Endothelial cell of umbilical vein (primary cell): Measurements from ENCODE around the gene CLEC7A. TPM values are rescaled to one million over a fixed set of nuclear protein-coding genes. Genes with fewer than 3 reads are reported as not detected.

ENCODE experiments used
- BruUV-seq: library from RNA; stranded (reverse); fragments of 400-500 nt; replicated peaks from 2 replicates; lab custom pipeline; 2021; lab: Mats Ljungman, UMichigan
- CTCF ChIA-PET: fragments of 300-600, 350-600 bp; sonication (Branson Sonifier 250); formaldehyde crosslinking; loops from one replicate; lab custom pipeline; 2021; ENCODE audit warnings: antibody characterized with exemption, inconsistent platforms; lab: Charles Lee
- POLR2A ChIA-PET: fragments of 300-600, 350-600 bp; sonication (Branson Sonifier 250); formaldehyde crosslinking; loops from one replicate; lab custom pipeline; 2021; ENCODE audit warnings: antibody characterized with exemption, inconsistent platforms; lab: Charles Lee
- DNase-seq: peaks from one replicate; pipeline ENCODE4 v3.0.0-alpha.2; 2011; ENCODE audit warnings: low read depth, low spot score
- FAIRE-seq: peaks from 2 replicates; lab custom pipeline; 2011; peaks lifted over from hg19 to GRCh38; lab: Jason Lieb, UNC
- H2AFZ ChIP-seq: 2 replicates; pipeline ENCODE4 v1.6.0; 2012; ENCODE audit warnings: low read depth, low read length, control low read depth, inconsistent platforms
- H3K27ac ChIP-seq: 2 replicates; pipeline ENCODE4 v1.5.1; 2011; ENCODE audit warnings: low read depth, mild to moderate bottlenecking, control low read depth, low read length, moderate library complexity; ENCODE audit not compliant: insufficient read depth
- H3K27me3 ChIP-seq, 2 experiments: 2 replicates each; pipeline versions ENCODE4 v1.6.0 to v1.6.1; 2011; ENCODE audit warnings: low read length in 2 of 2, mixed read lengths in 1 of 2; ENCODE audit not compliant: control insufficient read depth in 2 of 2, insufficient read depth in 2 of 2
- H3K36me3 ChIP-seq, 2 experiments: 2 replicates in 1 of 2; 3 replicates in 1 of 2; pipeline ENCODE4 v1.5.1; 2011; ENCODE audit warnings: low read length in 2 of 2, mild to moderate bottlenecking in 1 of 2, moderate library complexity in 1 of 2; ENCODE audit not compliant: control insufficient read depth in 2 of 2, insufficient read depth in 2 of 2; ENCODE audit errors: extremely low read depth in 1 of 2
- H3K4me1 ChIP-seq: 3 replicates; pipeline ENCODE4 v1.5.1; 2011; ENCODE audit warnings: mild to moderate bottlenecking, low read length; ENCODE audit not compliant: control insufficient read depth, insufficient read depth; ENCODE audit errors: extremely low read depth
- H3K4me2 ChIP-seq: 2 replicates; pipeline ENCODE4 v1.6.1; 2011; ENCODE audit warnings: low read length, control low read depth, mixed read lengths; ENCODE audit not compliant: insufficient read depth
- H3K4me3 ChIP-seq, 3 experiments: fragments of 200-600 bp in 1 of 3; sonication (generic), shearing (Covaris generic) in 1 of 3; replicated peaks in 1 of 3; 2 replicates each; pipeline ENCODE4 v1.5.1; 2011 to 2016; ENCODE audit warnings: control low read depth in 3 of 3, low read length in 3 of 3, mild to moderate bottlenecking in 2 of 3, inconsistent platforms in 1 of 3, low read depth in 1 of 3, moderate library complexity in 1 of 3; ENCODE audit not compliant: insufficient read depth in 1 of 3
- H3K79me2 ChIP-seq: 2 replicates; pipeline ENCODE4 v1.6.0; 2012; ENCODE audit warnings: low read length, inconsistent platforms; ENCODE audit not compliant: control insufficient read depth, insufficient read depth
- H3K9ac ChIP-seq: replicated peaks from 2 replicates; pipeline ENCODE3; 2011; ENCODE audit warnings: low read length, control low read depth; ENCODE audit not compliant: insufficient read depth; ENCODE audit errors: extremely low read depth
- H3K9me1 ChIP-seq: replicated peaks from 3 replicates; pipeline ENCODE4 v1.6.0; 2011; ENCODE audit warnings: mild to moderate bottlenecking, low read length; ENCODE audit not compliant: control insufficient read depth, insufficient read depth; ENCODE audit errors: extremely low read depth
- H3K9me3 ChIP-seq: replicated peaks from 2 replicates; pipeline ENCODE4 v1.5.1; 2012; ENCODE audit warnings: low read length, inconsistent platforms; ENCODE audit not compliant: control insufficient read depth, insufficient read depth
- H4K20me1 ChIP-seq: replicated peaks from 2 replicates; pipeline ENCODE3; 2011; ENCODE audit warnings: mild to moderate bottlenecking, low read length; ENCODE audit not compliant: control insufficient read depth, insufficient read depth; ENCODE audit errors: extremely low read depth
- CTCF ChIP-seq, 2 donors: IDR thresholded peaks; 1 replicate in 1 of 2; 2 replicates in 1 of 2; pipeline ENCODE4 v1.5.1; 2011; ENCODE audit warnings: low read length in 2 of 2, mild to moderate bottlenecking in 2 of 2, moderate library complexity in 2 of 2, control low read depth in 1 of 2, inconsistent platforms in 1 of 2, low read depth in 1 of 2; ENCODE audit not compliant: insufficient read depth in 1 of 2; ENCODE audit errors: extremely low read depth in 1 of 2
- EZH2 ChIP-seq: IDR thresholded peaks from 2 replicates; pipeline ENCODE4 v1.6.1; 2012; ENCODE audit warnings: borderline replicate concordance, low read depth, mild to moderate bottlenecking, moderate library complexity, low read length, inconsistent platforms; ENCODE audit not compliant: severe bottlenecking
- FOS ChIP-seq: IDR thresholded peaks from 2 replicates; pipeline ENCODE4 v1.6.1; 2011; ENCODE audit warnings: mild to moderate bottlenecking, low read length, moderate library complexity, borderline replicate concordance; ENCODE audit not compliant: insufficient read depth
- GATA2 ChIP-seq: IDR thresholded peaks from 2 replicates; pipeline ENCODE4 v1.7.0; 2011; ENCODE audit warnings: low read depth, mild to moderate bottlenecking, moderate library complexity, mixed read lengths, low read length; ENCODE audit not compliant: insufficient read length, insufficient read depth
- JUN ChIP-seq: IDR thresholded peaks from 2 replicates; pipeline ENCODE4 v1.6.1; 2011; ENCODE audit warnings: borderline replicate concordance, low read depth; ENCODE audit not compliant: insufficient read length, insufficient read depth
- MAX ChIP-seq: IDR thresholded peaks from 2 replicates; pipeline ENCODE4 v1.6.1; 2011; ENCODE audit not compliant: insufficient read depth, insufficient read length
- MYC ChIP-seq: IDR thresholded peaks from one replicate; pipeline ENCODE4 v1.6.1; 2011; ENCODE audit warnings: mild to moderate bottlenecking, low read depth, low read length
- POLR2A ChIP-seq: IDR thresholded peaks from 2 replicates; pipeline ENCODE4 v1.6.1; 2012; ENCODE audit warnings: low read depth, mild to moderate bottlenecking, control low read depth, low read length
- POLR2AphosphoS5 ChIP-seq: IDR thresholded peaks from 2 replicates; pipeline ENCODE4 v1.6.1; 2012; ENCODE audit warnings: low read depth, mild to moderate bottlenecking, control low read depth, low read length, moderate library complexity; ENCODE audit not compliant: insufficient read depth
- dilution Hi-C: fragments of 300-500 bp; cut with MboI; formaldehyde crosslinking; loops from one replicate; pipeline ENCODE4 v1.15.0; 2019; ENCODE audit warnings: low sequenced_read_pairs; ENCODE audit not compliant: extremely low pct_ligation_motif_present
- intact Hi-C: fragments of 100-400 bp; cut with micrococcal nuclease; formaldehyde crosslinking; loops from one replicate; pipeline ENCODE4 v1.10.0; 2022
- polyA plus RNA-seq, 4 experiments: library from polyadenylated mRNA; depleted of rRNA in 3 of 4; stranded (reverse) in 3 of 4; unstranded in 1 of 4; fragments of >200 nt; gene quantifications; 2 replicates each; pipeline versions ENCODE4 v1.2.1 to v1.2.3, GENCODE V29; 2011 to 2012; ENCODE audit warnings: missing spikeins in 1 of 4
- total RNA-seq: library from RNA; stranded (reverse); gene quantifications from 2 replicates; pipeline ENCODE4 v1.2.3, GENCODE V29; 2021

Gene CLEC7A
- total and polyA plus RNA-seq, 2 donors (not counting 3 experiments of a cell fraction or from before 2014, with no cell fraction given): not detected

GRCh38 chr12:10151621-10152020 is 21.6 kb upstream of the CLEC7A start:
- intact Hi-C loops (loop anchor here (2.0 to 10.0 kb wide), 2 partner anchors 183 to 523 kb away; partner anchors contain the start of gene STYK1), dilution Hi-C loops (no loop called here)
- ChIA-PET POLR2A (no interaction called here), CTCF (interaction anchor here (1.0 to 4.0 kb wide), 5 partner anchors 9 to 401 kb away, joined by 3 to 49 read pairs (median 3); no protein-coding TSS in a partner anchor)
- BruUV-seq: no TSS peak
- H3K9ac ChIP-seq: no peak overlapping the region
- DNase-seq: no peak
- no peaks in the 10 kb centered on the region for H3K36me3 ChIP-seq
- TF ChIP-seq EZH2 (no peak), POLR2AphosphoS5 (no peak), MAX (no peak), GATA2 (no peak), MYC (no peak), FOS (no peak), CTCF (IDR thresholded peaks at IDR 0.05; ENCODE audit: extremely low read depth in 1 of 2, insufficient read depth in 1 of 2, low read depth in 1 of 2, low read length in 2 of 2) (no peak), JUN (no peak), POLR2A (no peak)
- H2AFZ ChIP-seq: no peak overlapping the region
- peaks cover 5% of the 10 kb centered on the region for H3K4me1 ChIP-seq
- H4K20me1 ChIP-seq: no peaks in the 10 kb centered on the region
- no peak overlapping the region for H3K27ac ChIP-seq
- H3K4me2 ChIP-seq: no peak overlapping the region
- H3K4me3 ChIP-seq: no peak overlapping the region
- no peaks in the 10 kb centered on the region for H3K9me1 ChIP-seq
- no peaks in the 10 kb centered on the region for H3K79me2 ChIP-seq
- no peaks in the 10 kb centered on the region for H3K27me3 ChIP-seq
- no peaks in the 10 kb centered on the region for H3K9me3 ChIP-seq
- FAIRE-seq: no peak
